IPS-20b (cell line): ENCODE measurements around the gene CALCOCO1.

Experiments used
- H3K27ac ChIP-seq: one replicate; pipeline ENCODE4 v1.5.1; 2013; ENCODE audit warnings: low read length
- H3K27me3 ChIP-seq: 2 replicates; pipeline ENCODE4 v1.6.1; 2013; ENCODE audit warnings: mild to moderate bottlenecking, low read length, inconsistent platforms; ENCODE audit not compliant: insufficient read depth
- H3K36me3 ChIP-seq: 2 replicates; pipeline ENCODE4 v1.6.1; 2013; ENCODE audit warnings: low read depth, mild to moderate bottlenecking, inconsistent platforms, low read length, moderate library complexity; ENCODE audit not compliant: insufficient read depth
- H3K4me1 ChIP-seq: 2 replicates; pipeline ENCODE4 v1.6.1; 2013; ENCODE audit warnings: mild to moderate bottlenecking, control low read depth, inconsistent platforms, low read length, moderate library complexity; ENCODE audit not compliant: insufficient read depth
- H3K4me3 ChIP-seq: 2 replicates; pipeline ENCODE4 v1.5.1; 2013; ENCODE audit warnings: mild to moderate bottlenecking, low read length, inconsistent platforms
- H3K9ac ChIP-seq: 2 replicates; pipeline ENCODE4 v1.6.1; 2013; ENCODE audit warnings: low read depth, mild to moderate bottlenecking, inconsistent platforms, low read length, moderate library complexity
- H3K9me3 ChIP-seq: 2 replicates; pipeline ENCODE4 v1.6.1; 2013; ENCODE audit warnings: mild to moderate bottlenecking, low read depth, low read length, inconsistent platforms; ENCODE audit not compliant: insufficient read depth

CALCOCO1 gene

DNA sequence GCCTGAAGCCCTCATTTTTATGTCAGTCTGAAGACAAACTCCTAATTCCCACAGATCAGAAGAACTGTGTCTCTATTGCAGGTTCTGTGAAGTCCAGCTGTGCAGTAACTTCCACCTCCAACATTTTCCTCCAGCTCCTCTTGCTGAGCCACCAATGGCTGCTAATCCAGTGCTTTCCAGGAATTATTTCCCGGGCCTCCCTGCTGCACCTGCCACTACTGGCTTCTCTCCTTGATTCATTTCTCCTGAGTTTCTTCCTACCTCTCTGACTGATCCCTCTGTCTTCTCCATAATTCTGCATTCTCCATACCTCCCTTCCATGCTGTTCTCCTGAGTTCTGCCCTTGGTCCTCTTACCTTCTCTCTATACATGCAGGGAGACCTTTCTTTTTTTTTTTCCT lies 21.2 kb downstream of the CALCOCO1 start:
- Histone ChIP-seq H3K27me3 (peaks cover 51% of the 10 kb centered on the region), H3K4me1 (peaks cover 4% of the 10 kb centered on the region; the same call in 1 of the 2 replicates), H3K4me3 (no peak overlapping the region), H3K9ac (no peak overlapping the region), H3K9me3 (no peaks in the 10 kb centered on the region), H3K36me3 (no peaks in the 10 kb centered on the region), H3K27ac (no peak overlapping the region)

DNA sequence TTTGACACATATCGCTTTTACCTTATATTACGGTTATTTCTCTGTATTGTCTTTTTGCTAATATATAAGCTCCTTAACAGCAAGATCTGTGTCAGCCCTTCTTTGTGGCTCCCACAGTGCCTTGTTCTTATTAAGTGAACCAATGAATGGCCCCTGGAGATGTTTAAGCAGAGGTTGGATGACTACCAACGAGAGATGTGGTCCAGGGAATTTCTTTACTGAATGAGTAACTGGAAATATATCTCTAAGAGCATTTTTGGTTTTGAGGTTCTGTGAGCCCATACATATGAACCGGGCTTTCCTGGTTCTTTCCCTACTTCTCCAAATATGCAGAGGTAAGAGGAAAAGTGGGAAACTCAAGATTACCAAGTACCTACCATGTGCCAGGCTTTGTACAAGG lies 23.5 kb downstream of the CALCOCO1 start:
- peaks cover 4% of the 10 kb centered on the region; the same call in 1 of the 2 replicates for H3K4me1 ChIP-seq
- H3K27ac ChIP-seq: no peak overlapping the region
- H3K27me3 ChIP-seq: peaks cover 54% of the 10 kb centered on the region
- no peaks in the 10 kb centered on the region for H3K36me3 ChIP-seq
- no peak overlapping the region for H3K9ac ChIP-seq
- H3K9me3 ChIP-seq: no peaks in the 10 kb centered on the region
- no peak overlapping the region for H3K4me3 ChIP-seq

DNA sequence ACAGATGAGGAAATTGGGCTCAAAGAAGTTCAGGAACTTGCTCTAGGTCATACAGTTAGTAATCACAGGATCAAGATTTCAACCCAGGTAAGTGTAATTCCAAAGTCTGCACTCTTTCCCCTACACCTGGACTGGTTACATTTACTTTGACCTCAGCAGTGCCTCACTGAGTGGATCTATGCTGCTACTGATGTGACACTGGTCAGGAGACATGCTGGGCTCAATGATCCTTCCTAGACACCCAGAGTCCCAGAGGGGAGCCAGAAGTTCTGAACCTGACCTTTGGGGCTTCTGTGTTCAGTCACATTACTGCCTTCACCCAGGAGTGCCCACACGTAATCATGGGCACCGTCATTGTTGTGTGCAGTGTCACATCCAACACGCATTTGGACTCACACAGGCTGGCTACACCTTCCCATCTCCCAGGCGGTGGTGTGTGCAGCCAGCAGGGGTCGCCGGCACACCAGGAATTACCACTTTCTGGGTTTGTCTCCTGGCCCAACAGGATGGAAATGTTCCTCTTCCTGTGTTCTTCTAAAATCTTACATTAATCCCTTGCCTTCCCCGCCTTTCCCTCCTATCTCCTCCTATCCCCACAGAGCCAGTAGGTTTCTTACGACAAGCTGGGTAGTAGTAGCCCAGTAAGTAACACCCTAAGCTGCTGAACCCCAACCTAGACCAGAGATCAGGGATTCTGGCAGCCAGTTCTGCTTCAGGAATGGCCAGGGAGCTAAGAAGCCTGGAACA lies 25.6 kb downstream of the CALCOCO1 start:
- H3K4me1 ChIP-seq: peaks cover 8% of the 10 kb centered on the region; the same call in 1 of the 2 replicates
- H3K4me3 ChIP-seq: no peak overlapping the region
- no peak overlapping the region for H3K9ac ChIP-seq
- H3K9me3 ChIP-seq: no peaks in the 10 kb centered on the region
- peaks cover 71% of the 10 kb centered on the region for H3K27me3 ChIP-seq
- no peaks in the 10 kb centered on the region for H3K36me3 ChIP-seq
- H3K27ac ChIP-seq: no peak overlapping the region

GRCh38 chr12:53700567-53700966 lies 26.7 kb downstream of the CALCOCO1 start:
- no peak overlapping the region for H3K27ac ChIP-seq
- H3K4me3 ChIP-seq: no peak overlapping the region
- H3K9me3 ChIP-seq: no peaks in the 10 kb centered on the region
- no peak overlapping the region for H3K9ac ChIP-seq
- peaks cover 82% of the 10 kb centered on the region for H3K27me3 ChIP-seq
- peaks cover 16% of the 10 kb centered on the region; the same call in 1 of the 2 replicates for H3K4me1 ChIP-seq
- no peaks in the 10 kb centered on the region for H3K36me3 ChIP-seq

GRCh38 chr12:53699678-53700025 lies 27.6 kb downstream of the CALCOCO1 start:
- Histone ChIP-seq H3K9me3 (no peaks in the 10 kb centered on the region), H3K27ac (no peak overlapping the region), H3K27me3 (peaks cover 91% of the 10 kb centered on the region)

DNA sequence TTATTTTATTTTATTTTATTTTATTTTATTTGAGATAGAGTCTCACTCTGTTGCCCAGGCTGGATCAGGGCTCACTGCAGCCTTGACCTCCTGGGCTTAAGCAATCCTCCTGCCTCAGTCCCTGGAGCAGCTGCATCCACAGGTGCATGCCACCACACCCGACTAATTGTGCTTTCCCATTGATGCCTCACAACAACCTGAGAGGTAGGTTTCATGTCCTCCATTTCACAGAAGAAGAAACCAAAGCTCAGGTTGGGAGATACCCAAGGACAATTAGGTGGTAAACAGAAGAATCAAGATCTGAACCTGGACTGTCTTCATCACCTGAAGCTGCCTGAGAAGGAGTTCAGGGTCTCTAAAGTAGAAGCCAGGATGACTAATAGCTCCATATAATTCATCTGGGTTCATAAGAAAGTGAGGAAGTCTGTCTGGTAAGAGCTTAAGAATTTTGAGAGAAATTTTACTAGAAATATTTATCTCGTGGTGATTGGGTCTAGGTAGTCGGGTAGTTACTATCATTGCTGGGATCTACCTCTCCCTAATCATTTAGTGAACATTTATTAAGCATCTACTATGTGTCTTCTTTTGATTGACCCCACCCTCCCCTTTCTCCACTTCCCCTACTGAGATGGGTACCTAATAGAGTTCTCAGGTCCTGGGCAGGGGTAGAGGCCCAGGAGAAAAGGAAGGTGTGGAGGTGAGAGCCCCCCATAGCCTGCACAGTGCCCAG lies 28.1 kb downstream of the CALCOCO1 start:
- Histone ChIP-seq H3K4me3 (no peak overlapping the region), H3K27me3 (peaks cover 91% of the 10 kb centered on the region), H3K4me1 (peaks cover 21% of the 10 kb centered on the region; the same call in 1 of the 2 replicates), H3K9me3 (no peaks in the 10 kb centered on the region), H3K9ac (no peak overlapping the region), H3K27ac (no peak overlapping the region), H3K36me3 (no peaks in the 10 kb centered on the region)

More at GRCh38 chr12:53699678-53700025, 27.6 kb downstream of the CALCOCO1 start:
- no peaks in the 10 kb centered on the region for H3K36me3 ChIP-seq
- H3K4me1 ChIP-seq: peaks cover 16% of the 10 kb centered on the region; the same call in 1 of the 2 replicates
- H3K4me3 ChIP-seq: no peak overlapping the region
- no peak overlapping the region for H3K9ac ChIP-seq

GRCh38 chr12:53696655-53697331 lies 30.5 kb downstream of the CALCOCO1 start:
- Histone ChIP-seq H3K9me3 (no peaks in the 10 kb centered on the region), H3K27me3 (peaks cover 84% of the 10 kb centered on the region), H3K4me3 (peak overlapping the region; percentile 64), H3K27ac (no peak overlapping the region), H3K36me3 (no peaks in the 10 kb centered on the region), H3K9ac (peak overlapping the region; percentile 65; the same call in 1 of the 2 replicates), H3K4me1 (peaks cover 19% of the 10 kb centered on the region; the same call in 1 of the 2 replicates)

- peak overlapping the region; percentile 65; the same call in 1 of the 2 replicates for H3K9ac ChIP-seq
- H3K9me3 ChIP-seq: no peaks in the 10 kb centered on the region
- H3K27ac ChIP-seq: no peak overlapping the region
- peaks cover 80% of the 10 kb centered on the region for H3K27me3 ChIP-seq
- H3K4me1 ChIP-seq: peaks cover 19% of the 10 kb centered on the region; the same call in 1 of the 2 replicates
- peak overlapping the region; percentile 64 for H3K4me3 ChIP-seq
- no peaks in the 10 kb centered on the region for H3K36me3 ChIP-seq
Observed at GRCh38 chr12:53696285-53696654, 31.0 kb downstream of the CALCOCO1 start.

DNA sequence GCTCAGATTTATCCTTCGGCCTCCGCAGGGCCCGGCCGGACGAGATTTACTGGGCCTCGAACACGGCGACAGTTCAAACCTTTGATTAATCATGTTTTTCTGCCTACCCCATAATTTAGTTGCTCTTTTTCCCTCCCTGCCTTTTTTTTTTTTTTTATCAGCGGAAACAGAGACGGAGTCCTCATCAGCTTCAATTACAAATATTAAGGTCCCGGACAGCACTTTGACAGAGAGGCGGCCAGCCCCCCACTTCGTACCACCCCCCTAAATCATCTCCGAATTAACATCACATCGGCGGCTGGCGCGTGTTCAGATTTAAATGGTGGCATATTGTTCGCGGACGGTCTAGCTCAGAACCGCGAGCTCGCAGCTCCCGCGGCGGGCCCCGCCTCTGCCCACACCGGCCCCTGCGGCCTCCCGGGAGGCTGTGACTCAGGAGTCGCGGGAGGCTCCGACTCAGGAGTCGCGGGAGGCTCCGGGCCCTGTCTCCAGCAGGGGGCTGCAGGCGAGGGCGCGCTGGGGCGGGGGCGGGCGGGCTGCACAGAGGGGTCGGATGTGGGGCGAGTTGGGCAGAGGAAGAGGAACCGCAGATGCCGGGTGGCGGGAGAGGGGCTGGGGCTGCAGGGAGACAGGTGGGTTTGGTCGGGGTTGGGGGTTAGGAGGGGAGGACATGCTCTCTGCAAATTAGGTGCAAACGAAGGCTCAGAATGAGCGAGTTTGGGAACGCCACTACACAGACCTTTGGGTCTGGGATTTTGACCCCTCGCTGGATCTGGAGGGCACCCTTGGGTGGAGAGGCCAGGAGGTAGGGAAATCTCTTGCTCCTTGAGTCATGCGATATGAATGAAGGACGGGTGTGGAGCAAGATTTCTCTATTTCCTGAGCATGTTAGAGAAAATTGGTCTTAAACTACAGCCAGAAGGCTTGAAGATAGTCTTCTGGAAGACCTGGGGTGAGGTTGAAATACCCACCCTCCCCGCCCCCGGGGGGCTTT lies 31.8 kb downstream of the CALCOCO1 start:
- Histone ChIP-seq H3K9ac (peak overlapping the region; percentile 46; the same call in 1 of the 2 replicates), H3K27me3 (peaks cover 71% of the 10 kb centered on the region), H3K36me3 (no peaks in the 10 kb centered on the region), H3K27ac (no peak overlapping the region), H3K9me3 (no peaks in the 10 kb centered on the region), H3K4me1 (peaks cover 19% of the 10 kb centered on the region; the same call in 1 of the 2 replicates), H3K4me3 (peak overlapping the region; percentile 64)

DNA sequence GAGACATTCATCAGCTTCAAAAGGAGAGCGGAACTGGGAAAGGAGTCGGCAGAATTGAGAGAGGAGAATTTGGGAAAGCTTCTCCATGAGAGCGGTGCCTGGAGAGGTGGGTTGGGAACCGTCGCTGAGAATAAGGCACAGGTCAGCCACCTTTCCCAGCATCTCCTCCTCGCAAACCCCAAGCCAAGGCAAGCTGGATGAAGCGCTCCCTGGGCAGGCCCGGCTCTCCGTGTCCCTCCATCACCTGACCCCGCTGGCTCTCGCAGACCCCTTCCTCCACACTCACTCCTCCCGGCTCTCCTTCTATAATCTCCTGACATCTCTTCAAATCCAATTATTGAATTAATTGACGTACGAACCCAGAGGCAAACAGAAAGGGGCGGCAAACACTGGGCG lies 32.5 kb downstream of the CALCOCO1 start:
- H3K9me3 ChIP-seq: no peaks in the 10 kb centered on the region
- no peaks in the 10 kb centered on the region for H3K36me3 ChIP-seq
- no peak overlapping the region for H3K27ac ChIP-seq
- no peak overlapping the region; the same call in 1 of the 2 replicates for H3K9ac ChIP-seq
- H3K4me3 ChIP-seq: peak overlapping the region; percentile 64
- peaks cover 19% of the 10 kb centered on the region; the same call in 1 of the 2 replicates for H3K4me1 ChIP-seq
- peaks cover 64% of the 10 kb centered on the region for H3K27me3 ChIP-seq
